Neural crest cell (in vitro differentiated cells): ENCODE measurements around the gene SERPINA4. TPM values are rescaled to one million over a fixed set of nuclear protein-coding genes. Genes with fewer than 3 reads are reported as not detected.

Experiments used
- DNase-seq: peaks from one replicate; pipeline ENCODE4 v3.0.0; 2021; ENCODE audit warnings: low read depth, mixed read lengths, low spot score
- H3K27ac Mint-ChIP-seq: one replicate; pipeline ENCODE4 v1.8.0; 2021; ENCODE audit warnings: mild to moderate bottlenecking, mixed read lengths; ENCODE audit not compliant: unreplicated experiment
- H3K27me3 Mint-ChIP-seq: 2 replicates; pipeline ENCODE4 v1.8.0; 2021; ENCODE audit warnings: low read depth, mild to moderate bottlenecking, mixed read lengths
- H3K36me3 Mint-ChIP-seq: 2 replicates; pipeline ENCODE4 v1.8.0; 2021; ENCODE audit warnings: low read depth, mild to moderate bottlenecking, mixed read lengths
- H3K4me1 Mint-ChIP-seq: 2 replicates; pipeline ENCODE4 v1.8.0; 2021; ENCODE audit warnings: mixed read lengths
- H3K4me3 Mint-ChIP-seq: one replicate; pipeline ENCODE4 v1.8.0; 2021; ENCODE audit warnings: mild to moderate bottlenecking, mixed read lengths
- H3K9me3 Mint-ChIP-seq: 2 replicates; pipeline ENCODE4 v1.8.0; 2021; ENCODE audit warnings: mixed read lengths
- total RNA-seq: library from RNA; stranded (reverse); gene quantifications from 2 replicates; pipeline ENCODE4 v1.2.1, GENCODE V29; 2021
- TF ChIP-seq, protein P1 (sequence below): fragments of 200-600 bp; sonication (generic); conservative IDR thresholded peaks from 2 replicates; pipeline ENCODE4 v1.5.0; 2021; ENCODE audit warnings: antibody characterized with exemption, mild to moderate bottlenecking

SERPINA4 gene
- total RNA-seq, 1 donor from 2014 or later = not detected

GRCh38 chr14:94543449-94544124 lies 17.7 kb upstream of the SERPINA4 start:
- TF ChIP-seq, protein P1, sequence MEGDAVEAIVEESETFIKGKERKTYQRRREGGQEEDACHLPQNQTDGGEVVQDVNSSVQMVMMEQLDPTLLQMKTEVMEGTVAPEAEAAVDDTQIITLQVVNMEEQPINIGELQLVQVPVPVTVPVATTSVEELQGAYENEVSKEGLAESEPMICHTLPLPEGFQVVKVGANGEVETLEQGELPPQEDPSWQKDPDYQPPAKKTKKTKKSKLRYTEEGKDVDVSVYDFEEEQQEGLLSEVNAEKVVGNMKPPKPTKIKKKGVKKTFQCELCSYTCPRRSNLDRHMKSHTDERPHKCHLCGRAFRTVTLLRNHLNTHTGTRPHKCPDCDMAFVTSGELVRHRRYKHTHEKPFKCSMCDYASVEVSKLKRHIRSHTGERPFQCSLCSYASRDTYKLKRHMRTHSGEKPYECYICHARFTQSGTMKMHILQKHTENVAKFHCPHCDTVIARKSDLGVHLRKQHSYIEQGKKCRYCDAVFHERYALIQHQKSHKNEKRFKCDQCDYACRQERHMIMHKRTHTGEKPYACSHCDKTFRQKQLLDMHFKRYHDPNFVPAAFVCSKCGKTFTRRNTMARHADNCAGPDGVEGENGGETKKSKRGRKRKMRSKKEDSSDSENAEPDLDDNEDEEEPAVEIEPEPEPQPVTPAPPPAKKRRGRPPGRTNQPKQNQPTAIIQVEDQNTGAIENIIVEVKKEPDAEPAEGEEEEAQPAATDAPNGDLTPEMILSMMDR = no peak
- Mint-ChIP-seq H3K36me3 (no peaks in the 10 kb centered on the region), H3K4me1 (peaks cover 10% of the 10 kb centered on the region), H3K4me3 (no peak overlapping the region), H3K27me3 (peaks cover 17% of the 10 kb centered on the region), H3K9me3 (no peaks in the 10 kb centered on the region), H3K27ac (no peak overlapping the region)
- DNase-seq = no peak

DNA sequence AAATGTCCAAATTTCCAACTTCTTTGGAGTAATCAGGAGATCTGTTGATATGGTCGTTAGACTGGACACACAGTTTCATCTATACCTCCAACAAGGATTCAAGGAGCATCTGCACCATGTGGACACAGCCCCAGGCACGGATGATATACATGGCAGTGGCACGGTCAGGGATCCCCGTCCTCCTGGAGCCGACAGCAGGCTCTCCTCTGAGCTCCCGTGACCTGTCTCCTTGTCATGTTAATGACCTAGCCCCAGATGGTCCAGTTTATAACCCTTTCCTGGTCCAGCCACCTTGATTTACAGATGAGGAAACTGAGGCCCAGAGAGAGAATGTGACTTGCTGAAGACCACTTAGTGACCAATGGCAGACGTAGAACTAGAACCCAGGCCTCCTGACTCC lies 16.5 kb upstream of the SERPINA4 start:
- Mint-ChIP-seq H3K4me1 (peaks cover 10% of the 10 kb centered on the region), H3K27me3 (peaks cover 12% of the 10 kb centered on the region), H3K27ac (no peak overlapping the region), H3K36me3 (no peaks in the 10 kb centered on the region), H3K9me3 (no peaks in the 10 kb centered on the region), H3K4me3 (no peak overlapping the region)
- TF ChIP-seq, protein P1 = no peak
- DNase-seq = no peak

DNA sequence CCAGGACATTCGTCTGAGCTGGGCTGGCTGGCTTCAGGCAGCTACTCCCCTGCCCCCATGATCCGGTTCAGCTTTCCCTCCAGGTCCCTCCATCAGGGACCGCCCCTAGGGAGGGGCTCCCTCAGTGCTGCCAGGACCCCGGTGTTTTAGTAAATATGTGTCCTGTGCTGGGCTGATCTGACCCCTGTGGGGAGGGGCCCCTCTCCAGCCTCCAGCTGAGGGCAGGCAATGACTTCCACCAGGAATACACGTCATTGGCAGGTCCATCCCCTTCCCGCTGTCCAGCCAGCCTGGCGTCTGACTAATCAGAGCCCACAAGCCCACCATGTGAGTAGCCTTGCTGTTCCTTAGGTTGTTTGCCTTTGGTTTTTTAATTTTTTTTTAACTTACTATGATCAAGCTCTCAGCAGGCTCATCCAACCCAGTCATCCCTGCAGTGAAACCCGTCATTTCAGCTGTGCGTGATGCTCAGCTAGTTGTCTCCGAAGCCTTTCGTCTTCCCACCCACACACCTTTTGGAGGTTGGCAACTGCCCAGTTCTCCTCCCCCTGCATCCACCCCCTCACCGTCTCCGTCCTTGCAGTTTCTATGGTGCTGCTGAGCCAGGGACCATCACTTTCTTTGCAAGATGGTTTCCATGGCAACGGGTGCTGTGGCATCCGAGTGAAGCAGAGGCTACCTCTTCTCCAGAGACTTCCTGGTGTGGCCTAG lies 16.0 kb upstream of the SERPINA4 start:
- TF ChIP-seq, protein P1 = no peak
- Mint-ChIP-seq H3K4me3 (no peak overlapping the region), H3K9me3 (no peaks in the 10 kb centered on the region), H3K27ac (no peak overlapping the region), H3K27me3 (peaks cover 12% of the 10 kb centered on the region), H3K4me1 (peaks cover 10% of the 10 kb centered on the region), H3K36me3 (no peaks in the 10 kb centered on the region)
- no peak for DNase-seq

DNA sequence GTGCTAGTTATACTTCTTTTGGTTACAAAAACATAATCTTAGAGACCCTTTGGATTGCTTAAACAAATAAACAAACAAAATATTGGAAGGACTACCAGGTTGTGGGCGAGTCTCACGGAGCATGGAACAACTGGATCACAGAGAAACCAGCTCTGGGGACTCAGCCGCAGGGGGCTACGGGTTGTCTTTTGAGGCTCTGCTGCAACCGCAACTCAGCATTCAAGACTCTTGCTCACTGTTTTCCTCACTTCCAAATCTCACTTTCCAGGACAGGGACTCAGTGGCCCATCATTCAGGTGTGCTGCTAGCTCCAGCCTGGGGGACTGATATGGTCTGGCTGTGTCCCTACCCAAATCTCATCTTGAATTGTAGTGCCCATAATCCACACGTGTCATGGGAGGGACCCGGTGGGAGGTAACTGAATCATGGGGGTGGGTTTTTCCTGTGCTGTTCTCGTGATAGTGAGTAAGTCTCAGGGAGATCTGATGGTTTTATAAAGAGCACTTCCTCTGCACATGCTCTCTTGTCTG lies 14.0 kb upstream of the SERPINA4 start:
- DNase-seq = no peak
- H3K4me1 Mint-ChIP-seq = peaks cover 10% of the 10 kb centered on the region

GRCh38 chr14:94547726-94548125 lies 13.5 kb upstream of the SERPINA4 start:
- TF ChIP-seq, protein P1 = no peak
- no peak for DNase-seq
- H3K27ac Mint-ChIP-seq = no peak overlapping the region
- H3K27me3 Mint-ChIP-seq = peaks cover 32% of the 10 kb centered on the region
- H3K36me3 Mint-ChIP-seq = no peaks in the 10 kb centered on the region
- H3K9me3 Mint-ChIP-seq = peaks cover 4% of the 10 kb centered on the region
- peaks cover 10% of the 10 kb centered on the region for H3K4me1 Mint-ChIP-seq
- no peak overlapping the region for H3K4me3 Mint-ChIP-seq

More for the DNA sequence above, 14.0 kb upstream of the SERPINA4 start:
- no peaks in the 10 kb centered on the region for H3K9me3 Mint-ChIP-seq
- H3K27me3 Mint-ChIP-seq = peaks cover 27% of the 10 kb centered on the region
- H3K27ac Mint-ChIP-seq = no peak overlapping the region
- no peak overlapping the region for H3K4me3 Mint-ChIP-seq
- no peaks in the 10 kb centered on the region for H3K36me3 Mint-ChIP-seq
- TF ChIP-seq, protein P1 = no peak
